WTC11 (cell line): Measurements from ENCODE around the gene TTLL9. TPM values are rescaled to one million over a fixed set of nuclear protein-coding genes. Genes with fewer than 3 reads are reported as not detected.

ENCODE experiments used
- ATAC-seq: fragments of 200-7000 bp; cut with Tn5 transposase; 2 replicates; pipeline ENCODE4 v1.10.0; 2021; ENCODE audit warnings: mild to moderate bottlenecking, moderate library complexity
- CTCF ChIA-PET: fragments of 300-600 bp; sonication (Branson Sonifier 250); formaldehyde crosslinking; loops from one replicate; lab custom pipeline; 2021; ENCODE audit warnings: antibody characterized with exemption; lab: Charles Lee
- POLR2A ChIA-PET: fragments of 350-600 bp; sonication (Branson Sonifier 250); formaldehyde crosslinking; loops from one replicate; lab custom pipeline; 2021; ENCODE audit warnings: antibody characterized with exemption; lab: Charles Lee
- DNase-seq: peaks from one replicate; pipeline ENCODE4 v3.0.0; 2021; ENCODE audit warnings: low spot score
- H3K27ac Mint-ChIP-seq: 2 replicates; pipeline ENCODE4 v1.8.0; 2021; ENCODE audit warnings: mixed read lengths
- H3K27me3 Mint-ChIP-seq: 2 replicates; pipeline ENCODE4 v1.8.0; 2021; ENCODE audit warnings: low read depth, mild to moderate bottlenecking, moderate library complexity, mixed read lengths
- H3K36me3 Mint-ChIP-seq: 2 replicates; pipeline ENCODE4 v1.8.0; 2021; ENCODE audit warnings: mixed read lengths
- H3K4me1 Mint-ChIP-seq: 2 replicates; pipeline ENCODE4 v1.8.0; 2022; ENCODE audit warnings: mixed read lengths
- H3K4me3 Mint-ChIP-seq: 2 replicates; pipeline ENCODE4 v1.8.0; 2021; ENCODE audit warnings: mild to moderate bottlenecking, moderate library complexity, mixed read lengths
- H3K9me3 Mint-ChIP-seq: 2 replicates; pipeline ENCODE4 v1.8.0; 2021; ENCODE audit warnings: mixed read lengths
- ATF2 ChIP-seq: sonication (generic); formaldehyde crosslinking; IDR thresholded peaks from 2 replicates; pipeline ENCODE4 v1.8.1; 2022; ENCODE audit warnings: low read depth, missing genetic modification reagents, borderline replicate concordance
- CREM ChIP-seq: sonication (generic); formaldehyde crosslinking; IDR thresholded peaks from 2 replicates; pipeline ENCODE4 v1.8.1; 2022; ENCODE audit warnings: mild to moderate bottlenecking, missing genetic modification reagents, moderate library complexity
- E2F1 ChIP-seq: sonication (generic); formaldehyde crosslinking; IDR thresholded peaks from 2 replicates; pipeline ENCODE4 v1.8.0; 2022; ENCODE audit warnings: mild to moderate bottlenecking, missing genetic modification reagents
- E2F5 ChIP-seq: sonication (generic); formaldehyde crosslinking; IDR thresholded peaks from 2 replicates; pipeline ENCODE4 v1.8.1; 2022; ENCODE audit warnings: mild to moderate bottlenecking, moderate library complexity, missing genetic modification reagents
- FOXP4 ChIP-seq: sonication (generic); formaldehyde crosslinking; IDR thresholded peaks from 2 replicates; pipeline ENCODE4 v1.8.0; 2022; ENCODE audit warnings: mild to moderate bottlenecking, missing genetic modification reagents
- GRHL2 ChIP-seq: fragments of 250-450 bp; sonication (Bioruptor Pico); IDR thresholded peaks from 2 replicates; pipeline ENCODE4 v1.8.0; 2022; ENCODE audit warnings: mild to moderate bottlenecking, moderate library complexity; ENCODE audit not compliant: insufficient replicate concordance, severe bottlenecking
- GTF2I ChIP-seq: fragments of 250-450 bp; sonication (Bioruptor Pico); conservative IDR thresholded peaks from 2 replicates; pipeline ENCODE4 v1.4.0; 2021; ENCODE audit warnings: mild to moderate bottlenecking
- NFE2L1 ChIP-seq: sonication (generic); formaldehyde crosslinking; IDR thresholded peaks from 2 replicates; pipeline ENCODE4 v1.8.1; 2023; ENCODE audit warnings: missing genetic modification reagents
- NFYB ChIP-seq: sonication (generic); formaldehyde crosslinking; conservative IDR thresholded peaks from 2 replicates; pipeline ENCODE4 v1.8.0; 2022; ENCODE audit warnings: low read depth, missing genetic modification reagents
- NR1H2 ChIP-seq: sonication (generic); formaldehyde crosslinking; IDR thresholded peaks from 2 replicates; pipeline ENCODE4 v1.9.0; 2021; ENCODE audit warnings: mild to moderate bottlenecking, moderate library complexity, missing genetic modification reagents
- NR2C2 ChIP-seq: sonication (generic); formaldehyde crosslinking; IDR thresholded peaks from 2 replicates; pipeline ENCODE4 v1.8.0; 2022; ENCODE audit warnings: mild to moderate bottlenecking, missing genetic modification reagents
- STAT6 ChIP-seq: sonication (generic); formaldehyde crosslinking; conservative IDR thresholded peaks from 2 replicates; pipeline ENCODE4 v1.8.1; 2023; ENCODE audit warnings: mild to moderate bottlenecking, low read depth, missing genetic modification reagents, moderate library complexity
- USF2 ChIP-seq: sonication (generic); formaldehyde crosslinking; IDR thresholded peaks from 2 replicates; pipeline ENCODE4 v1.8.1; 2023; ENCODE audit warnings: mild to moderate bottlenecking, missing genetic modification reagents, moderate library complexity
- ZNF121 ChIP-seq: sonication (generic); formaldehyde crosslinking; IDR thresholded peaks from 2 replicates; pipeline ENCODE4 v1.8.0; 2023; ENCODE audit warnings: missing genetic modification reagents
- ZNF263 ChIP-seq: sonication (generic); formaldehyde crosslinking; IDR thresholded peaks from 2 replicates; pipeline ENCODE4 v1.8.1; 2022; ENCODE audit warnings: low read depth, mild to moderate bottlenecking, moderate library complexity, missing genetic modification reagents
- ZNF416 ChIP-seq: fragments of 250-450 bp; sonication (Bioruptor Pico); IDR thresholded peaks from 2 replicates; pipeline ENCODE4 v1.9.0; 2021; ENCODE audit warnings: mild to moderate bottlenecking, inconsistent platforms
- ZNF423 ChIP-seq: fragments of 250-450 bp; sonication (Bioruptor Pico); IDR thresholded peaks from 2 replicates; pipeline ENCODE4 v2.1.2; 2022; ENCODE audit warnings: mild to moderate bottlenecking, moderate library complexity
- ZNF512 ChIP-seq: sonication (generic); formaldehyde crosslinking; IDR thresholded peaks from 2 replicates; pipeline ENCODE4 v1.8.1; 2022; ENCODE audit warnings: missing genetic modification reagents, borderline replicate concordance
- ZNF671 ChIP-seq: fragments of 250-450 bp; sonication (Bioruptor Pico); IDR thresholded peaks from 2 replicates; pipeline ENCODE4 v1.8.0; 2021; ENCODE audit warnings: mild to moderate bottlenecking
- total RNA-seq: library from RNA; stranded (reverse); gene quantifications from 3 replicates; pipeline ENCODE4 v1.2.3, GENCODE V29; 2021

TTLL9 gene
- total RNA-seq, 1 experiment from 2014 or later = not detected

GRCh38 chr20:31881945-31882344 lies 11.5 kb downstream of the TTLL9 start:
- peaks cover 25% of the 10 kb centered on the region for H3K27me3 Mint-ChIP-seq
- no peak for TF ChIP-seq NFYB
- TF ChIP-seq GRHL2 (CRISPR knock-in tag) = no peak
- no peak for TF ChIP-seq NR2C2 (CRISPR knock-in tag)
- TF ChIP-seq ATF2 (CRISPR knock-in tag) = no peak
- no peak for TF ChIP-seq FOXP4 (CRISPR knock-in tag)
- no peak for TF ChIP-seq USF2 (CRISPR knock-in tag)
- no peak for TF ChIP-seq ZNF512 (CRISPR knock-in tag)
- no peak for TF ChIP-seq NFE2L1 (CRISPR knock-in tag)
- TF ChIP-seq ZNF423 = no peak
- TF ChIP-seq ZNF671 (CRISPR knock-in tag) = no peak
- no peak for TF ChIP-seq ZNF121 (CRISPR knock-in tag)
- H3K27ac Mint-ChIP-seq = no peak overlapping the region
- CTCF ChIA-PET = interaction anchor here (0.9 kb wide), 1 partner anchor 29 kb away, joined by 3 read pairs; no protein-coding TSS in a partner anchor
- DNase-seq (no peak), ATAC-seq (no peak)
- no peak overlapping the region for H3K4me3 Mint-ChIP-seq
- no peaks in the 10 kb centered on the region for H3K36me3 Mint-ChIP-seq
- H3K9me3 Mint-ChIP-seq = no peaks in the 10 kb centered on the region
- no peaks in the 10 kb centered on the region; the same call in 1 of the 2 replicates for H3K4me1 Mint-ChIP-seq
- POLR2A ChIA-PET = no interaction called here

- CTCF ChIA-PET = no interaction called here
- TF ChIP-seq STAT6 (CRISPR knock-in tag) (no peak), CREM (CRISPR knock-in tag) (no peak)
- TF ChIP-seq, all 79 proteins: peak for 0
- H3K4me1 Mint-ChIP-seq = no peaks in the 10 kb centered on the region; the same call in 1 of the 2 replicates
- no peak overlapping the region for H3K4me3 Mint-ChIP-seq
- POLR2A ChIA-PET = no interaction called here
- DNase-seq = no peak
- no peak overlapping the region for H3K27ac Mint-ChIP-seq
- ATAC-seq = no peak
- H3K27me3 Mint-ChIP-seq = peaks cover 35% of the 10 kb centered on the region
- H3K9me3 Mint-ChIP-seq = no peaks in the 10 kb centered on the region
- H3K36me3 Mint-ChIP-seq = no peaks in the 10 kb centered on the region
Measured at GRCh38 chr20:31883829-31884228, 13.4 kb downstream of the TTLL9 start.

GRCh38 chr20:31890646-31891045 lies 20.2 kb downstream of the TTLL9 start:
- no peak for ATAC-seq
- H3K4me1 Mint-ChIP-seq = no peaks in the 10 kb centered on the region; the same call in 1 of the 2 replicates
- POLR2A ChIA-PET = no interaction called here

More at GRCh38 chr20:31890646-31891045, 20.2 kb downstream of the TTLL9 start:
- CTCF ChIA-PET = interaction anchor here (0.6 kb wide), 1 partner anchor 45 kb away, joined by 3 read pairs; no protein-coding TSS in a partner anchor
- Mint-ChIP-seq H3K36me3 (no peaks in the 10 kb centered on the region), H3K4me3 (no peak overlapping the region), H3K9me3 (no peaks in the 10 kb centered on the region), H3K27ac (no peak overlapping the region), H3K27me3 (peaks cover 11% of the 10 kb centered on the region)
- no peak for TF ChIP-seq ZNF263 (CRISPR knock-in tag)
- TF ChIP-seq E2F5 (CRISPR knock-in tag) = no peak
- TF ChIP-seq ATF2 (CRISPR knock-in tag) = no peak
- no peak for TF ChIP-seq ZNF423
- TF ChIP-seq E2F1 (CRISPR knock-in tag) = no peak
- TF ChIP-seq ZNF416 = no peak
- TF ChIP-seq NR1H2 (CRISPR knock-in tag) = no peak
- TF ChIP-seq NR2C2 (CRISPR knock-in tag) = no peak
- TF ChIP-seq GTF2I (CRISPR knock-in tag) = no peak
- no peak for DNase-seq
